A172 (cell line): ENCODE results near the gene EVX1. TPM values are rescaled to one million over a fixed set of nuclear protein-coding genes. Genes with fewer than 3 reads are reported as not detected.

Experiments
- DNase-seq: peaks from one replicate; pipeline ENCODE4 v3.0.0-alpha.2; 2015; ENCODE audit warnings: low spot score
- total RNA-seq: library from RNA; depleted of rRNA; stranded (reverse); fragments of >200 nt; shearing (Covaris generic); gene quantifications from 2 replicates; pipeline ENCODE4 v1.2.3, GENCODE V29; 2014

EVX1 gene
- total RNA-seq, 1 experiment from 2014 or later = not detected

- peak; percentile 31 for DNase-seq
These were observed 7.0 kb upstream of the EVX1 start for GRCh38 chr7:27235387-27236311.

DNA sequence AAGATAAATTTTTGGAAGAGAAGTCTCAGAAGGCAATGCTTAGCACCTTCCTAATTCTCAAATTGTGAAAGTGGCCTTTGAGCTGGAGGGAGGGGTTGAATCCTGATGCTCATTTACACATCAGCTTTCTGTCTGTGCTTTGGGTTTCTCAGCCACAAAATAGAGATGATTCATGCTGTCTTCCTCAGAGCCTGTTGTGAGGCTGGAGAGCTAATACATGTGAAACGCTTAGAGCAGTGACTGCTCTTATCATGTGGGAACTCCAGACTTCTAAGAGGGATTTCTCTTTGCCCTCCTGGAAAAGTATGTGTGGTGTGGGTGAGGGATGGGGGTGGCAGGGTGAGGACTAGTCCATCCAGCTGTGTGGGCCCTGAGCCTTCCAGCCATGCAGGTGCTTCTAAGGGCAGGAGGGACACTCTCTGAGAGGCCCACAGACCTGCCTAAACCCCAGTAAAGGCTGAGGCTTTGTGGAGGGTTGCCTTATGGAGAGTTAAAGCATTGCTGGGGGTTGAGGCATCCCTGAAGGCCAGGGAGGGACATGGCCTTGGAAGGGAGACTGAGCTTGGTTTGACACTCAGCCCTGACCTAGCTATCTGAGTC lies 4.8 kb upstream of the EVX1 start:
- peak; percentile 81 for DNase-seq

- no peak for DNase-seq
These were observed 3.6 kb upstream of the EVX1 start for GRCh38 chr7:27238979-27239386.

DNA sequence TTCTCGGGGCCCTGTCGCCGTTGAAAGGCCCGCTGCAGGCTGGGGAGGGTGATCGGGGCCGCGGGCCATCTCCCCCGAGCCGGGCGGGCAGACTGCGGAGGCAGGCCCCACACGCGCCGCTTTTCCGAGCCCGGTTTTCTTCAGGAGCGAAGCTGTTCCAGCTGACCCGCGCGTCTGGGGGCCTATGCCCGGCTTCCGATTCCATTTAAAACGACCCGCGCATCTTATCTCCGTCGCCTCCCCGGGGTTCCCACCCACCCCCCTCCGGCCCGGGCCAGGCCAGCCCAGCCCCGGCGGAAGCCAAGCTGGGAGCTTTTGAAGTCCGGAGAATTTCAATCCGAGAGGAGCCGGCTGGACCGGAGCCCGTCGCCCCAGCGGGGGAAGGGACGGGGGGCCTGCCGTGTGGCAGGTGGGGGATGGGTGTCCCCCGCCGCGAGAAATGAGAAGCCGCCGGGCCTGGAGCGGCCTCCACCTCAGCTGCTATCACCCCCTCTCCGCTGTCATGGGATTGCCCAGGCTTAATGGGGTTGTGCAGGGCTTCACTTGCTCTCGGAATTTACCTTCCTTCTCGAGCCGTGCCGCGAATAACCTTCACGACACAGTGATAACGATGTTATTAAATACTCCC lies 3.1 kb upstream of the EVX1 start:
- no peak for DNase-seq

DNA sequence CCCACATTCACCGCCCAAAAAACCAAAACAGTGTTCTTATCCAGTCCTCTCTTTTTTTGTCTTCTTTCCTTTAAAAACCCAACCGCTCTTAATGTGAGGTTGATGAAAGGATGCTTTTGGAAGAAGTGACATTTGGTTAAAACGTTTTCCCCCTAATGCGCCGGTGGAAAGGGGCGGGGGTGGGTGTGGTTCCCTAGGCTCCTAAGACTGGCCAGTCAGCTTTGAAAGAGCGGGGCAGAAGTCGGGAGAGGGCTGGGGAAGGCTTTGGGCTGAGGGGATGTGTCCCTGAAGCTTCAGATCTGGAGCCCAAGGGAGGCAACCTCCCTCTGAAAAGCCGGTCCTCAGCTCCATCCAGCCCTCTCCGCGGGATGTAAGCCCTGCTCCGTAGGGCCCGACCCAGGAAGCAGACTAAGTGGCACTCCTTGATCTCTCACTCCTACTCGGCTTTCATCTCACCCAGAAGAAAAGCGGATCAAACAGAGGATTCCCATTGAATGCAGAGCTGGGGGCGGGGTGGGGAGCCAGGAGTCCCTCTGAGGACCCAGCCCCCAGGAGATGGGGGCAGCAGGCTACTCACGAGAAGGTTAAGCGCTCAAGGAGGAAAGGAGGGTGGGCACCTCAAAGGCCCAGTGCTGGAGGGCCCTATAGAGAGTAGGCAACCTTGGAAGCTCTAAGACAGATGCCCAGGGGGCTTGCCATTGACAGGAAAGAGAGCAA lies 2.4 kb upstream of the EVX1 start:
- DNase-seq = no peak

DNA sequence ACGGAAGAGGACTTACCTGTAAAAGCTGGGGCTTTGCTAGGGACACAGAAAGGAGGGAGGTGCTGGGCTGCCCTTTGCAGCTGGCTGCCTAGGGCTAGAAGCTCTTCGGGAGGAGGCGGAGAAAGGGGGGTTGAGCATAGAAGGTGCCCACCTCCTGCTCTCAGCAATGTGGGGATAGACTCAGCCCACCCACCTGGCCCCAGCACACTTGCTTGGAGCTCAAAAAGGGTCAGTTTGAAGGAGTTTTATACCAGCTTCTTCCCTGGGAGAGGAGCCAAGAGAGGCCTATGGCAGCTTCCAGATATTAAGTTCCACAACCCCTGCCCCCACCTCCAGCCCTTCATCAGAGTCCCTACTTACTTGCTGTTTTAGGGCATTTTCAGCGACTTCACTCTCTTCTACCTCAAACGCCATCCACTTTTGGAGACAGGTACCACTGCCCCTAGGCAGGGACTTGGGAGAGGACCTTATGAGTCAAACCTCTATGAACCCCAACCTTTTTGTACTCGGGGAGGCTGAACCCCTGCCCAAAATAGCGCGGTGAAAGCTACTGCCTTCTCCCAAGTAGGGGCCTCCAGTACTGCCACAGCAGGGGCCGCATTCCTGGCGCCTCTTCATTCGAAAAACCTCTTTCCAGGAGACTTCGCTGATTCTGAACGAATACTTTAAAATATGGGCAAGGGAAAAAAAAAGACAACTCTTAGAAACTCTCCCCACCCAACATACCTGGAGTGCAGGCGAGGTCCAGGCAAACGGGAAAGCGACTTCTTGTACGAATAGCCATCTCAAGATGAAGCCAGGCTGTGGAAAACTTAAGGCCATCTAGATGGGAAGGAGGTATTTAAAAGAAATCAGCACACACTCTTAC lies 1.2 kb upstream of the EVX1 start:
- no peak for DNase-seq

GRCh38 chr7:27242154-27242553 lies 448 bp upstream of the EVX1 start:
- DNase-seq = no peak

- no peak for DNase-seq
These were observed 950 bp downstream of the EVX1 start for GRCh38 chr7:27243340-27244163.

GRCh38 chr7:27244488-27245123 lies 2.0 kb downstream of the EVX1 start:
- DNase-seq = no peak

- no peak for DNase-seq
These were observed 2.7 kb downstream of the EVX1 start for GRCh38 chr7:27245124-27245797.

GRCh38 chr7:27245798-27246691 lies 3.4 kb downstream of the EVX1 start:
- DNase-seq = no peak

- no peak for DNase-seq
These were observed 4.4 kb downstream of the EVX1 start for GRCh38 chr7:27247000-27247399.

GRCh38 chr7:27247452-27248426 lies 5.1 kb downstream of the EVX1 start:
- DNase-seq = no peak

GRCh38 chr7:27248427-27248806 lies 5.8 kb downstream of the EVX1 start:
- no peak for DNase-seq

GRCh38 chr7:27248911-27249723 lies 6.5 kb downstream of the EVX1 start:
- DNase-seq = peak; percentile 71
